B cell (primary cell): ENCODE data around the gene DSTYK.

Experiments used
- CTCF ChIP-seq: fragments of 200-600 bp; IDR thresholded peaks from one replicate; pipeline ENCODE4 v1.8.0; 2022; ENCODE audit warnings: antibody characterized with exemption, mild to moderate bottlenecking
- EZH2 ChIP-seq: IDR thresholded peaks from 2 replicates; pipeline ENCODE4 v1.6.1; 2012; ENCODE audit warnings: borderline replicate concordance, low read depth, mild to moderate bottlenecking, moderate library complexity, low read length; ENCODE audit not compliant: insufficient read depth, poor library complexity, severe bottlenecking

- TF ChIP-seq CTCF, result peak; percentile 22
- TF ChIP-seq EZH2, result no peak
Observed at GRCh38 chr1:205229399-205229871, 17.9 kb upstream of the DSTYK start.
